ENCODE results near the gene PRKRA.

GRCh38 chr2:178417916-178418315 lies 33.1 kb downstream of the PRKRA start:
- TF ChIP-seq NFIC (IDR thresholded peaks at IDR 0.05; ENCODE audit: borderline replicate concordance) (no peak), CTCF (IDR thresholded peaks at IDR 0.05) (no peak), TEAD4 (IDR thresholded peaks at IDR 0.05; ENCODE audit: borderline replicate concordance, insufficient read depth) (no peak)

Data from SK-N-SH (cell line).